ENCODE data around the gene SCMH1. TPM values are rescaled to one million over a fixed set of nuclear protein-coding genes. Genes with fewer than 3 reads are reported as not detected.

The SCMH1 gene
- total RNA-seq, 1 experiment from 2014 or later = 19.4 TPM

DNA sequence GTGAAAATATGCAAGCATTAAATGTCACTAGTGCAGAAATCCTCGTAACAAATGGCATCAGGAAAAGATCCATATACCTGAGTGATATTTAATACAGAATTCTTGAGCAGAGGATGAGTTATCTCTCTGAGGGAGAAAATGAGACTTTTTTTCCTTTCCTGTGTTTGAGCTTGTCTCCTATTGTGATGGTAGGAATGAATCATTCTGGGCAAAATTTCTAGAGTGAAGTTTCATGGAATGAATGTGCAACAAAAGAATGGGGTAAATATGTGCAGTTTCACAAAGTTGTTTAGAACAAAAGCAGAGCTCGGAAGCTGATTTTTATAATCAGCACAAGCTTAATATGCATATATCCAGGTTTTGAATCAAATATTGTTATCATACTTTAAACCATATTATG lies 258.0 kb downstream of the SCMH1 start:
- H3K4me1 Mint-ChIP-seq = peaks cover 20% of the 10 kb centered on the region
- POLR2A ChIA-PET = no interaction called here
- TF ChIP-seq ZNF232 (CRISPR knock-in tag; IDR thresholded peaks at IDR 0.05) (no peak), EMX1 (CRISPR knock-in tag; IDR thresholded peaks at IDR 0.05) (no peak), NFE2L1 (CRISPR knock-in tag; IDR thresholded peaks at IDR 0.05) (no peak), NR2C2 (CRISPR knock-in tag; IDR thresholded peaks at IDR 0.05) (no peak), FOXJ3 (CRISPR knock-in tag; IDR thresholded peaks at IDR 0.05; ENCODE audit: borderline replicate concordance) (no peak), TEAD1 (CRISPR knock-in tag; IDR thresholded peaks at IDR 0.05) (no peak), ZNF416 (CRISPR knock-in tag; IDR thresholded peaks at IDR 0.05) (no peak), SMAD3 (CRISPR knock-in tag; IDR thresholded peaks at IDR 0.05; ENCODE audit: borderline replicate concordance) (no peak), CREM (CRISPR knock-in tag; IDR thresholded peaks at IDR 0.05) (no peak), NR3C1 (CRISPR knock-in tag; conservative IDR thresholded peaks at IDR 0.05; ENCODE audit: low read depth) (no peak), ESRRA (CRISPR knock-in tag; IDR thresholded peaks at IDR 0.05; ENCODE audit: borderline replicate concordance) (no peak)
- TF ChIP-seq, protein P1, sequence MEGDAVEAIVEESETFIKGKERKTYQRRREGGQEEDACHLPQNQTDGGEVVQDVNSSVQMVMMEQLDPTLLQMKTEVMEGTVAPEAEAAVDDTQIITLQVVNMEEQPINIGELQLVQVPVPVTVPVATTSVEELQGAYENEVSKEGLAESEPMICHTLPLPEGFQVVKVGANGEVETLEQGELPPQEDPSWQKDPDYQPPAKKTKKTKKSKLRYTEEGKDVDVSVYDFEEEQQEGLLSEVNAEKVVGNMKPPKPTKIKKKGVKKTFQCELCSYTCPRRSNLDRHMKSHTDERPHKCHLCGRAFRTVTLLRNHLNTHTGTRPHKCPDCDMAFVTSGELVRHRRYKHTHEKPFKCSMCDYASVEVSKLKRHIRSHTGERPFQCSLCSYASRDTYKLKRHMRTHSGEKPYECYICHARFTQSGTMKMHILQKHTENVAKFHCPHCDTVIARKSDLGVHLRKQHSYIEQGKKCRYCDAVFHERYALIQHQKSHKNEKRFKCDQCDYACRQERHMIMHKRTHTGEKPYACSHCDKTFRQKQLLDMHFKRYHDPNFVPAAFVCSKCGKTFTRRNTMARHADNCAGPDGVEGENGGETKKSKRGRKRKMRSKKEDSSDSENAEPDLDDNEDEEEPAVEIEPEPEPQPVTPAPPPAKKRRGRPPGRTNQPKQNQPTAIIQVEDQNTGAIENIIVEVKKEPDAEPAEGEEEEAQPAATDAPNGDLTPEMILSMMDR (IDR thresholded peaks at IDR 0.05) = no peak
- TF ChIP-seq, protein P2, sequence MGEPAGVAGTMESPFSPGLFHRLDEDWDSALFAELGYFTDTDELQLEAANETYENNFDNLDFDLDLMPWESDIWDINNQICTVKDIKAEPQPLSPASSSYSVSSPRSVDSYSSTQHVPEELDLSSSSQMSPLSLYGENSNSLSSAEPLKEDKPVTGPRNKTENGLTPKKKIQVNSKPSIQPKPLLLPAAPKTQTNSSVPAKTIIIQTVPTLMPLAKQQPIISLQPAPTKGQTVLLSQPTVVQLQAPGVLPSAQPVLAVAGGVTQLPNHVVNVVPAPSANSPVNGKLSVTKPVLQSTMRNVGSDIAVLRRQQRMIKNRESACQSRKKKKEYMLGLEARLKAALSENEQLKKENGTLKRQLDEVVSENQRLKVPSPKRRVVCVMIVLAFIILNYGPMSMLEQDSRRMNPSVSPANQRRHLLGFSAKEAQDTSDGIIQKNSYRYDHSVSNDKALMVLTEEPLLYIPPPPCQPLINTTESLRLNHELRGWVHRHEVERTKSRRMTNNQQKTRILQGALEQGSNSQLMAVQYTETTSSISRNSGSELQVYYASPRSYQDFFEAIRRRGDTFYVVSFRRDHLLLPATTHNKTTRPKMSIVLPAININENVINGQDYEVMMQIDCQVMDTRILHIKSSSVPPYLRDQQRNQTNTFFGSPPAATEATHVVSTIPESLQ (CRISPR knock-in tag; IDR thresholded peaks at IDR 0.05) = no peak
- TF ChIP-seq, protein P3, sequence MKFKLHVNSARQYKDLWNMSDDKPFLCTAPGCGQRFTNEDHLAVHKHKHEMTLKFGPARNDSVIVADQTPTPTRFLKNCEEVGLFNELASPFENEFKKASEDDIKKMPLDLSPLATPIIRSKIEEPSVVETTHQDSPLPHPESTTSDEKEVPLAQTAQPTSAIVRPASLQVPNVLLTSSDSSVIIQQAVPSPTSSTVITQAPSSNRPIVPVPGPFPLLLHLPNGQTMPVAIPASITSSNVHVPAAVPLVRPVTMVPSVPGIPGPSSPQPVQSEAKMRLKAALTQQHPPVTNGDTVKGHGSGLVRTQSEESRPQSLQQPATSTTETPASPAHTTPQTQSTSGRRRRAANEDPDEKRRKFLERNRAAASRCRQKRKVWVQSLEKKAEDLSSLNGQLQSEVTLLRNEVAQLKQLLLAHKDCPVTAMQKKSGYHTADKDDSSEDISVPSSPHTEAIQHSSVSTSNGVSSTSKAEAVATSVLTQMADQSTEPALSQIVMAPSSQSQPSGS (CRISPR knock-in tag; IDR thresholded peaks at IDR 0.05; ENCODE audit: borderline replicate concordance, low read depth) = no peak
- no peaks in the 10 kb centered on the region for H3K27me3 Mint-ChIP-seq (ENCODE audit: low read depth)
- H3K9me3 Mint-ChIP-seq = no peaks in the 10 kb centered on the region
- no peak overlapping the region for H3K4me3 Mint-ChIP-seq
- DNase-seq (ENCODE audit: low spot score) (no peak), ATAC-seq (no peak)
- H3K27ac Mint-ChIP-seq = no peak overlapping the region
- CTCF ChIA-PET = no interaction called here
- peaks cover 60% of the 10 kb centered on the region for H3K36me3 Mint-ChIP-seq

DNA sequence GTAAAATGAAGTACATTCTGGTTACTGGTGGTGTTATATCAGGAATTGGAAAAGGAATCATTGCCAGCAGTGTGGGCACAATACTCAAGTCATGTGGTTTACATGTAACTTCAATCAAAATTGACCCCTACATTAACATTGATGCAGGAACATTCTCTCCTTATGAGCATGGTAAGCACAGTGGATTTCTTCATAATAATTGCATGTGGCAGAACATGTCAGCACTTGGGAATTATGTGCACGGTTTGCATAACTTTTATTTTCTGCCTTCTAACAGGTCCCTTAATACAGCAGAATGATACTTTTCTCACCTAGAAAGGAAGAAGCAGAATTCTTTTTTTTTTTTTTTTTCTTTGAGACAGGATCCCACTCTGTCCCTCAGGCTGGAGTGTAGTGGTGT lies 258.8 kb downstream of the SCMH1 start:
- Mint-ChIP-seq H3K4me1 (peaks cover 23% of the 10 kb centered on the region), H3K27me3 (ENCODE audit: low read depth) (no peaks in the 10 kb centered on the region)
- ATAC-seq = no peak

DNA sequence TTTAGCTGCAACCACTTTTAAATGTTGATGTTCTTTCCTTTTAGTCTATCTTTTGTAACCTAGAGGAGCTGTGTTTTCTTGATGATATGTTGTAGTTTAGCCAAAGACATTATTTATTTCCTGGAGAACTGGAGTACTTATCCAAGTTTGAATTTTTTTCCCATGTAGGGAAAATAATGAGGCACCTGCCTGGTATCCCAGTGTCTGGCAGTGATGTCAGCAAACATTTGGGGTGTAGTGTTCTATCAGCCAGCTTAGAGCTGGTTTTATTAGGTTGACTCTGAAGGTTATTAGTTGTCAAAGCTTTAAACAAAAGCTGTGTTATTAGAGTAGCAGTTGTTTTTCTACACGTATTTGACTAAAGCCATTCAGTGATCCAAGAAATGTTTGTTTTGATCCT lies 259.4 kb downstream of the SCMH1 start:
- Mint-ChIP-seq H3K27me3 (ENCODE audit: low read depth) (no peaks in the 10 kb centered on the region), H3K4me3 (no peak overlapping the region), H3K36me3 (peaks cover 46% of the 10 kb centered on the region), H3K4me1 (peaks cover 23% of the 10 kb centered on the region), H3K9me3 (no peaks in the 10 kb centered on the region), H3K27ac (no peak overlapping the region)
- no peak for DNase-seq (ENCODE audit: low spot score)
- CTCF ChIA-PET = interaction anchor here (0.5 to 0.9 kb wide), 2 partner anchors 16 to 34 kb away, joined by 3 read pairs; no protein-coding TSS in a partner anchor
- ATAC-seq = no peak
- POLR2A ChIA-PET = no interaction called here
- TF ChIP-seq FOXP1 (CRISPR knock-in tag; IDR thresholded peaks at IDR 0.05; ENCODE audit: borderline replicate concordance) (no peak), RELA (CRISPR knock-in tag; IDR thresholded peaks at IDR 0.05; ENCODE audit: borderline replicate concordance) (no peak), ZNF317 (CRISPR knock-in tag; IDR thresholded peaks at IDR 0.05; ENCODE audit: borderline replicate concordance, low read depth) (no peak), HMGA2 (CRISPR knock-in tag; IDR thresholded peaks at IDR 0.05) (no peak), JAZF1 (CRISPR knock-in tag; IDR thresholded peaks at IDR 0.05) (no peak), ZNF423 (CRISPR knock-in tag; IDR thresholded peaks at IDR 0.05) (no peak)
- TF ChIP-seq, protein P3 (CRISPR knock-in tag; IDR thresholded peaks at IDR 0.05; ENCODE audit: borderline replicate concordance, low read depth) = no peak
- TF ChIP-seq, protein P4, sequence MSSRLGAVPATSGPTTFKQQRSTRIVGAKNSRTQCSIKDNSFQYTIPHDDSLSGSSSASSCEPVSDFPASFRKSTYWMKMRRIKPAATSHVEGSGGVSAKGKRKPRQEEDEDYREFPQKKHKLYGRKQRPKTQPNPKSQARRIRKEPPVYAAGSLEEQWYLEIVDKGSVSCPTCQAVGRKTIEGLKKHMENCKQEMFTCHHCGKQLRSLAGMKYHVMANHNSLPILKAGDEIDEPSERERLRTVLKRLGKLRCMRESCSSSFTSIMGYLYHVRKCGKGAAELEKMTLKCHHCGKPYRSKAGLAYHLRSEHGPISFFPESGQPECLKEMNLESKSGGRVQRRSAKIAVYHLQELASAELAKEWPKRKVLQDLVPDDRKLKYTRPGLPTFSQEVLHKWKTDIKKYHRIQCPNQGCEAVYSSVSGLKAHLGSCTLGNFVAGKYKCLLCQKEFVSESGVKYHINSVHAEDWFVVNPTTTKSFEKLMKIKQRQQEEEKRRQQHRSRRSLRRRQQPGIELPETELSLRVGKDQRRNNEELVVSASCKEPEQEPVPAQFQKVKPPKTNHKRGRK (CRISPR knock-in tag; IDR thresholded peaks at IDR 0.05; ENCODE audit: borderline replicate concordance) = no peak
- TF ChIP-seq, protein P5, sequence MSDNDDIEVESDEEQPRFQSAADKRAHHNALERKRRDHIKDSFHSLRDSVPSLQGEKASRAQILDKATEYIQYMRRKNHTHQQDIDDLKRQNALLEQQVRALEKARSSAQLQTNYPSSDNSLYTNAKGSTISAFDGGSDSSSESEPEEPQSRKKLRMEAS (CRISPR knock-in tag; IDR thresholded peaks at IDR 0.05) = no peak

More for the DNA sequence above, 258.8 kb downstream of the SCMH1 start:
- CTCF ChIA-PET = no interaction called here
- H3K27ac Mint-ChIP-seq = no peak overlapping the region
- H3K4me3 Mint-ChIP-seq = no peak overlapping the region
- DNase-seq (ENCODE audit: low spot score) = no peak
- TF ChIP-seq OVOL2 (CRISPR knock-in tag; IDR thresholded peaks at IDR 0.05; ENCODE audit: borderline replicate concordance) (no peak), CBFB (CRISPR knock-in tag; IDR thresholded peaks at IDR 0.05; ENCODE audit: low read depth) (no peak), TCF7 (CRISPR knock-in tag; IDR thresholded peaks at IDR 0.05; ENCODE audit: low read depth) (no peak), RELA (CRISPR knock-in tag; IDR thresholded peaks at IDR 0.05; ENCODE audit: borderline replicate concordance) (no peak), ZNF232 (CRISPR knock-in tag; IDR thresholded peaks at IDR 0.05) (no peak), SMAD3 (CRISPR knock-in tag; IDR thresholded peaks at IDR 0.05; ENCODE audit: borderline replicate concordance) (no peak)
- POLR2A ChIA-PET = no interaction called here
- no peaks in the 10 kb centered on the region for H3K9me3 Mint-ChIP-seq
- H3K36me3 Mint-ChIP-seq = peaks cover 52% of the 10 kb centered on the region
